GM12864 (cell line): ENCODE measurements around the gene INO80C.

ENCODE experiments used
- DNase-seq: peaks from one replicate; pipeline ENCODE4 v3.0.0-alpha.2; 2011; ENCODE audit warnings: low read depth
- H3K4me3 ChIP-seq: 2 replicates; pipeline ENCODE4 v1.5.1; 2011; ENCODE audit warnings: mild to moderate bottlenecking, low read depth, low read length, control low read depth
- TF ChIP-seq, protein P1 (sequence below): IDR thresholded peaks from 2 replicates; pipeline ENCODE4 v1.5.1; 2011; ENCODE audit warnings: low read depth, mild to moderate bottlenecking, moderate library complexity, low read length, control low read depth, inconsistent platforms; ENCODE audit errors: missing control alignments

INO80C gene

DNA sequence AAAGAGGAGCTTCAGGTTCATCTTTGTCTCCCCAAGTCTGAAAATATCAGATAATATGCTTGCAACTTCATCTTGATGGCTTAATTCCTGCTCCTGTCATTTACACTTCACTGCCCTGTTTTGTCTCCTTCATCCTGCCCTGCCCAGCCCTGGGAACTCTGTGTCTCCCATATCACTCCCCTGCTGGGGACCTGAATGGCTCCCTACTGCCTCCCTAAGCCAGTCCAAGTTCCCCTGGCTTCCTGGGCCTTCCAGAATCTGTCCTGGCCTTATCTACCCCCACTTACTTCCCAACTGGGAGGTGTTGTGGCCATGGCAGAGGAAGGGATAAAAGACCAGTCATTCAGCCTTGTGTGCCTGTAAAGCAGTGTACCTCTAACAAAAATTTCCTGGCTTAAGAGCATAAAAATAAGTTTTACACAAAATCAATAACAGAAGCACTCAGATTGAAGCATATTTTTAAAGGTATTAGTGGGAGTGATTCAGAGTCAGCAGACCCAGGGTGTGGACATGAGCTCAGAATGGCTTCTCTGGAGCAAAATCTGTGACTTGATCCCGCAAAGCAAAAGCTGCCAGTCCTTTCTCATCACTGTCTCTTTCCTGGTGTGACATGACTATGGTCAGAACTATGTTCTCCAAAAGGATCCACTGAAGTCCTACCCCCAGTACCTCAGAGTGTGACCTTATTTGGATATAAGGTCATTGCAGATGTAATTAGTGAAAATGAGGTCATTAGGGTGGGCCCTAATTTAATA is 59.1 kb downstream of the INO80C start:
- no peak overlapping the region for H3K4me3 ChIP-seq
- TF ChIP-seq, protein P1, sequence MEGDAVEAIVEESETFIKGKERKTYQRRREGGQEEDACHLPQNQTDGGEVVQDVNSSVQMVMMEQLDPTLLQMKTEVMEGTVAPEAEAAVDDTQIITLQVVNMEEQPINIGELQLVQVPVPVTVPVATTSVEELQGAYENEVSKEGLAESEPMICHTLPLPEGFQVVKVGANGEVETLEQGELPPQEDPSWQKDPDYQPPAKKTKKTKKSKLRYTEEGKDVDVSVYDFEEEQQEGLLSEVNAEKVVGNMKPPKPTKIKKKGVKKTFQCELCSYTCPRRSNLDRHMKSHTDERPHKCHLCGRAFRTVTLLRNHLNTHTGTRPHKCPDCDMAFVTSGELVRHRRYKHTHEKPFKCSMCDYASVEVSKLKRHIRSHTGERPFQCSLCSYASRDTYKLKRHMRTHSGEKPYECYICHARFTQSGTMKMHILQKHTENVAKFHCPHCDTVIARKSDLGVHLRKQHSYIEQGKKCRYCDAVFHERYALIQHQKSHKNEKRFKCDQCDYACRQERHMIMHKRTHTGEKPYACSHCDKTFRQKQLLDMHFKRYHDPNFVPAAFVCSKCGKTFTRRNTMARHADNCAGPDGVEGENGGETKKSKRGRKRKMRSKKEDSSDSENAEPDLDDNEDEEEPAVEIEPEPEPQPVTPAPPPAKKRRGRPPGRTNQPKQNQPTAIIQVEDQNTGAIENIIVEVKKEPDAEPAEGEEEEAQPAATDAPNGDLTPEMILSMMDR = no peak
- DNase-seq = no peak

DNA sequence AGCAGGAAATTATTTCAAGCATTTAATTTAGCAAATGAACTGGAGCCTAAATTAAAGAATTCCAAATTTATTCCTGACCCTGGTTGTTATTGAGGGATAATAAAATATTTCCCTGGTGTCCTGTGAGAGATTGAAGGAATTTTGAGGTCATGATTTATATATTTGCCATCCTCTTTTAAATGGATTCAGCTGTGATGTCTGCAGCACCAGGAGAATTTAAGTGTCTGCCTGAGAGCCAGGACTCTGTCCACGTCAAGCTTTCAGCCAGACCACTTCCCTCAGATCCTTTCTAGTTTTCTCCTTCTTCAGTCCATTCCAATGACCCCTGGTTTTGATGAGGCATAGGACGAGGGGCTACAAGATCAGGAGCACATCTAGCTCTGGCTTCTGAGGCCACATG is 59.9 kb downstream of the INO80C start:
- DNase-seq = no peak
- TF ChIP-seq, protein P1 = no peak

DNA sequence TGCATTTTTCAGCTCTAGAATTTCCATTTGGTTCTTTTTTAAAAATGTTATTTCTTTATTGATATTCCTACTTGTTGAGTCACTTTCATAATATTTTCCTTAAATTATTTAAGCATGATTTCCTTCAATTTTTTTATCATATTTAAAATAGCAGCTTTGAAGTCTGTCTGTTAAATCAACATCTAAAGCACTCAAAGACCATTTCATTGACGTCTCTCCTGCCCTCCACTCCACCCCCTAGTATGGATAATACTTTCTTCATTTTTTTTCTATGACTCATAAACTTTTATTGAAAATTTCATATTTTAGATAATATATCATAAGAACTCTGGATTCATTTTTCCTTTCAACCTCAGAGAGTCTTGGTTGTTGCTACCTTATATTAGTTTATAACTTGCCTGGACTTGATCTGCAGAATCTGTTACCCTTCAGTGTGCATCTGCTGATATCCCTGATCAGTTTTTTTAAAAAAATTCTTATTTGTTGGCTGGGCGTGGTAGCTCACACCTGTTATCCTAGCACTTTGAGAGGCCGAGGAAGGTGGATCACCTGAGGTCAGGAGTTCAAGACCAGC is 61.6 kb downstream of the INO80C start:
- DNase-seq = no peak
- no peak overlapping the region for H3K4me3 ChIP-seq
- TF ChIP-seq, protein P1 = no peak

More for the DNA sequence above, 59.9 kb downstream of the INO80C start:
- no peak overlapping the region for H3K4me3 ChIP-seq

DNA sequence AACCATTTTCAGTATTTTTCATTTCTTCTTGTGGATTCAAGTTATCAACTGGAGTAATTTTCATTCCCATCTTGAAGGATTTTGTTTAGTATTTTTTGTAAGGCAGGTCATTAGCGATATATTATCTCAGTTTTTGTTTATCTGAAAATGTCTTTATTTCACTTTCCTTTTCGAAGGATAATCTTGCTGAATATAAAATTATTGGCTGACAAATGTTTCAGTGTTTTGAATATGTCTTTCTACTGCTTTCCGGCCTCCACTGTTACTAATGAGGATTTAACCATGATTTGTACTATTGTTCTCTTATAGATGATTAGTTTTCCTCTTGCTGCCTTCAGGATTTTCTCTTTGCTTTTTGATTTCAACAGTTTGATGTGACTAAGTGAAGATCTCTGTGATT is 62.4 kb downstream of the INO80C start:
- TF ChIP-seq, protein P1 = no peak
- no peak for DNase-seq
- no peak overlapping the region for H3K4me3 ChIP-seq

DNA sequence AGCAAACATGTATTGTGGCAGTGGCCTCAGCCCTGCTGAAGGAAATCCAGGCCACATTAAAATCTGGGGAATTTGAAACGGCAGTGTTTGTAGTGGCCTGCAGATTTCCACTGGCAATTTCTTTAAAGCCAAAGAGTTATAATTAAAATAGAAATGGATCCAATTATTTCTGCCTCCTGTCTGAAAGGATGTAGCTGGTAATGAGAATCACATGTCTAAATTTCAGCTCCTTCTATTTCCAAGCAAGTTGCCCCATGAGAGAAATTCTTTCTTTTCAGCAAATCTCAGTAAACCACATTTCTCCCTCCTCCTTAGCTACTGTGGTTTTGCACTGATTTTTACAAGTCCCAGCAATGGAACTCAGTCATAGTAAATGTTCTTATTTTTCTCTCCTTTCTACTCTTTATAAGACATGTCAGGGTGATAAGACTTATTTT is 65.2 kb downstream of the INO80C start:
- TF ChIP-seq, protein P1 = no peak
- no peak for DNase-seq

DNA sequence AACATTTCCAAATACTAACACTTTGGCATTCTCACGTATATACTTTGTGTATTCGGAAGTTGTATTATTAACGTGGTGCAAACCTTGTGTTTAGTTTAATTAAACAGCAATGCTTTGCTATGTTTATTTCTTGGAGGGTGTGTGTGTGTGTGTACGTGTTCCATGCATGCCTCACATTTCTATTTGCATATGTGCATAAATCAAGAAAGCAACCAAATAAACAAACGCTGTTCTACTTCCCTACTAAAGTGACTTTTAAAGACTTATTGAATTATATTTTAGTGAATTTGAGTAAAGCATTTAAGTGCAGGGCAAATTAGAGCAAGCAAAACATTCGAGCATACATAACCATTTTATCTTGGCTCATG is 66.4 kb downstream of the INO80C start:
- TF ChIP-seq, protein P1 = no peak
- no peak for DNase-seq
- H3K4me3 ChIP-seq = no peak overlapping the region

More for the DNA sequence above, 65.2 kb downstream of the INO80C start:
- H3K4me3 ChIP-seq = no peak overlapping the region
